Liver (tissue), 9 donors: ENCODE measurements around the gene ANTXR2. TPM values are rescaled to one million over a fixed set of nuclear protein-coding genes. Genes with fewer than 3 reads are reported as not detected.

Source experiments
- DNase-seq: peaks from one replicate; pipeline ENCODE4 v3.0.0-alpha.2; 2017; ENCODE audit warnings: low spot score
- H3K27ac ChIP-seq, 2 donors: one replicate each; pipeline ENCODE4 v1.7.0; 2013; ENCODE audit warnings: inconsistent platforms in 2 of 2, low read length in 2 of 2, control low read depth in 1 of 2, low read depth in 1 of 2, mild to moderate bottlenecking in 1 of 2
- H3K27me3 ChIP-seq, 4 donors: one replicate each; pipeline versions ENCODE4 v1.6.1 to v1.7.0; 2013; ENCODE audit warnings: low read length in 3 of 4, inconsistent platforms in 1 of 4, mild to moderate bottlenecking in 1 of 4, moderate library complexity in 1 of 4; ENCODE audit not compliant: control insufficient read depth in 4 of 4, insufficient read depth in 4 of 4
- H3K36me3 ChIP-seq, 4 donors: one replicate each; pipeline versions ENCODE4 v1.6.1 to v1.7.0; 2013; ENCODE audit warnings: low read length in 3 of 4, mild to moderate bottlenecking in 3 of 4, low read depth in 1 of 4, moderate library complexity in 1 of 4; ENCODE audit not compliant: control insufficient read depth in 4 of 4, insufficient read depth in 3 of 4
- H3K4me1 ChIP-seq, 4 donors: one replicate each; pipeline versions ENCODE4 v1.6.1 to v1.7.0; 2013; ENCODE audit warnings: low read length in 3 of 4, mild to moderate bottlenecking in 3 of 4, moderate library complexity in 1 of 4; ENCODE audit not compliant: control insufficient read depth in 4 of 4, insufficient read depth in 4 of 4
- H3K4me3 ChIP-seq, 3 donors: one replicate each; pipeline versions ENCODE4 v1.6.1 to v1.7.0; 2013; ENCODE audit warnings: low read length in 3 of 3, control low read depth in 1 of 3, low read depth in 1 of 3, mild to moderate bottlenecking in 1 of 3
- H3K9ac ChIP-seq, 2 donors: one replicate each; pipeline ENCODE4 v1.7.0; 2013; ENCODE audit warnings: low read length in 2 of 2, mild to moderate bottlenecking in 2 of 2, moderate library complexity in 2 of 2, control low read depth in 1 of 2, low read depth in 1 of 2
- H3K9me3 ChIP-seq, 4 donors: one replicate each; pipeline versions ENCODE4 v1.6.1 to v1.7.0; 2013; ENCODE audit warnings: low read length in 3 of 4; ENCODE audit not compliant: control insufficient read depth in 4 of 4
- CTCF ChIP-seq: fragments of 150-350 bp; IDR thresholded peaks from 2 replicates; pipeline ENCODE4 v1.5.1; 2017; ENCODE audit warnings: improper control_type of control experiment, low read depth, low read length; ENCODE audit not compliant: missing input control
- EGR1 ChIP-seq, 2 donors: IDR thresholded peaks; 2 replicates each; pipeline ENCODE4 v1.6.1; 2016 to 2018; ENCODE audit warnings: antibody characterized with exemption in 2 of 2, low read depth in 2 of 2
- FOXA1 ChIP-seq: IDR thresholded peaks from 2 replicates; pipeline ENCODE4 v1.6.1; 2016; ENCODE audit warnings: antibody characterized with exemption
- FOXA2 ChIP-seq: IDR thresholded peaks from 2 replicates; pipeline ENCODE4 v1.6.1; 2016; ENCODE audit warnings: antibody characterized with exemption
- JUND ChIP-seq, 2 donors: IDR thresholded peaks; 2 replicates each; pipeline ENCODE4 v1.6.1; 2016; ENCODE audit warnings: antibody characterized with exemption in 2 of 2
- MAX ChIP-seq: IDR thresholded peaks from 2 replicates; pipeline ENCODE4 v1.6.1; 2016; ENCODE audit warnings: antibody characterized with exemption
- RAD21 ChIP-seq, 2 donors: IDR thresholded peaks; 2 replicates each; pipeline ENCODE4 v1.6.1; 2016; ENCODE audit warnings: antibody characterized with exemption in 2 of 2, mild to moderate bottlenecking in 2 of 2
- REST ChIP-seq: IDR thresholded peaks from 2 replicates; pipeline ENCODE4 v1.6.1; 2016; ENCODE audit warnings: antibody characterized with exemption, mild to moderate bottlenecking
- SP1 ChIP-seq: IDR thresholded peaks from 2 replicates; pipeline ENCODE4 v1.6.1; 2018; ENCODE audit warnings: antibody characterized with exemption, mild to moderate bottlenecking
- TAF1 ChIP-seq: conservative IDR thresholded peaks from 2 replicates; pipeline ENCODE4 v1.6.1; 2016; ENCODE audit warnings: antibody characterized with exemption, mild to moderate bottlenecking
- ZBTB33 ChIP-seq: IDR thresholded peaks from 2 replicates; pipeline ENCODE4 v1.6.1; 2016; ENCODE audit warnings: antibody characterized with exemption
- WGBS: extraction: QIAGEN DNeasy Blood & Tissue Kit; methylation state at CpG from one replicate; pipeline ENCODE4 v1.1.7; 2013; 5-methylcytosine and 5-hydroxymethylcytosine counted together
- polyA plus RNA-seq, 2 donors: library from polyadenylated mRNA; stranded (reverse) in 1 of 2; unstranded in 1 of 2; fragments of 200-250 nt in 1 of 2; fragments of >200 nt in 1 of 2; fragmentation: Nextera tagmentation in 1 of 2; extraction: Ambion mirVana in 1 of 2; gene quantifications; one replicate each; pipeline versions ENCODE4 v1.2.1 to v1.2.3, GENCODE V29; 2013 to 2015
- total RNA-seq, 2 donors: library from RNA; depleted of rRNA; stranded (reverse); fragments of >200 nt; gene quantifications; one replicate each; pipeline ENCODE4 v1.2.3, GENCODE V29; 2014
- donor health status: healthy.
- donor health status: healthy.
- donor health status: healthy.
- donor health status: healthy.
- donor health status: healthy.

ANTXR2 gene
- total and polyA plus RNA-seq, 4 donors: 16.1 to 30.5 (median 21.3) TPM

GRCh38 chr4:79856196-79856595 lies 216.8 kb downstream of the ANTXR2 start:
- no peak for DNase-seq
- Histone ChIP-seq H3K9me3 (no peaks in the 10 kb centered on the region), H3K4me3 (no peak overlapping the region), H3K4me1 (no peaks in the 10 kb centered on the region), H3K36me3 (no peaks in the 10 kb centered on the region), H3K9ac (no peak overlapping the region), H3K27me3 (no peaks in the 10 kb centered on the region), H3K27ac (no peak overlapping the region)
- 73% methylated on average over 3 of the region's 3 CpGs for WGBS
- no peak for TF ChIP-seq RAD21 (IDR thresholded peaks at IDR 0.05)

GRCh38 chr4:79854856-79855502 lies 218.1 kb downstream of the ANTXR2 start:
- Histone ChIP-seq H3K4me3 (no peak overlapping the region), H3K36me3 (no peaks in the 10 kb centered on the region), H3K4me1 (no peaks in the 10 kb centered on the region), H3K9me3 (no peaks in the 10 kb centered on the region), H3K27ac (no peak overlapping the region), H3K27me3 (no peaks in the 10 kb centered on the region), H3K9ac (no peak overlapping the region)
- no peak for DNase-seq
- no peak for TF ChIP-seq TAF1
- no peak for TF ChIP-seq EGR1 (IDR thresholded peaks at IDR 0.05; ENCODE audit: low read depth in 2 of 2)
- no peak for TF ChIP-seq RAD21 (IDR thresholded peaks at IDR 0.05)
- no peak for TF ChIP-seq FOXA2
- TF ChIP-seq REST: no peak
- no peak for TF ChIP-seq SP1
- TF ChIP-seq FOXA1: no peak
- 32% methylated on average over 4 of the region's 4 CpGs for WGBS

GRCh38 chr4:79852305-79852730 lies 220.7 kb downstream of the ANTXR2 start:
- no peak overlapping the region for H3K27ac ChIP-seq
- H3K36me3 ChIP-seq: no peaks in the 10 kb centered on the region
- WGBS: 47% methylated on average over 4 of the region's 4 CpGs
- no peaks in the 10 kb centered on the region for H3K4me1 ChIP-seq
- DNase-seq: no peak
- H3K9me3 ChIP-seq: peaks cover 0 to 4% (median under 1%) of the 10 kb centered on the region in 4 donors
- no peak overlapping the region for H3K4me3 ChIP-seq
- no peak overlapping the region for H3K9ac ChIP-seq
- TF ChIP-seq FOXA1 (no peak), MAX (no peak), REST (no peak), SP1 (no peak), ZBTB33 (no peak), JUND (IDR thresholded peaks at IDR 0.05) (no peak), CTCF (no peak)
- no peaks in the 10 kb centered on the region for H3K27me3 ChIP-seq
